NCI-H1092 treated with DMSO at 0.1 percent for 48 hours (cell line): ENCODE results near the gene CFAP97.
"Not testable (repeated sequence)": the region's sequence is repeated elsewhere in the genome, so short reads cannot be mapped to it uniquely, and the experiment has no call there.

Experiments
- DNase-seq: peaks from one replicate; lab custom pipeline; 2025; lab: John Stamatoyannopoulos, UW

CFAP97 gene

DNA sequence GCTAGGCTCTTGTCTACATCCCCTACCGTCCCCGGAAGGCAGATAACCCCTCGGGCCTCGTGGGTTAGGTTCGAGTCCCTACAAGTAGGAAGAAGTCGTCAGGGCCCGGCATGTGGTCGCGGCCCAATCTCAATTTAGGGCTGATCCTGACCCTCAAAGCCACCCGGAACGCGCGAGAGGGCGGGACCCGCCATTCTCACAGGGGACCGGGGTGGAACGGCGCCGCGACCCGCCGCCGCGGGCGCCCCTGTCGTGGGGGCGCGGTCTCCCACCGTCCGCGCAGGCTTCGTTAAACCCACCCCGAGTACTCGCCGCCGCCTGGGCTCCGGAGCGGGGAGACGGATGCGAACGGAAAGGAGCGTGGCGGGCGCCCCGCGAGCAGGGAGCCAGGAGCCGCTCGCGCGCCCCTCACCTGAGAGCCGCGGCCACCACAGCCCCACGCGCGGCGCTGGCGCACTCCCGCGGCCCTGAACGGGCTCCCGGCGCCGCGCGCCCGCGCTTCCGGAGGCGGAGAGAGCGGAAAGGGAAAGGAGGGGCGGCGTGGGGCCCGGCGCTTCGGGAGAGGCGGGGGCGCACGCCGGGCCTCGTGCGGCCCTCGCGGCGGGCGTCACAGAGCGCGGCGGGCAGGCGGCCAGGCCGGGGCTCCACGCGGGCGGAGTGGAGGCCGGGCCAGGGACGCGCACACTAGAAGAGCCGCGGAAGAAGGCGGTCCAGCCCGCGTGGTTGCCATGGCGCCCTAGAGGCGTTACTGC, at the start of gene CFAP97:
Gene CFAP97, minus strand, starts transcription at position 515 of the 752 bp plus-strand sequence. CDS start 12,804 bp downstream, outside the sequence.
- DNase-seq, result peak; percentile 87

GRCh38 chr4:185249105-185249504, 45.3 kb upstream of the CFAP97 start:
- DNase-seq, result no peak

GRCh38 chr4:185248393-185249039, 44.7 kb upstream of the CFAP97 start:
- DNase-seq, result no peak

DNA sequence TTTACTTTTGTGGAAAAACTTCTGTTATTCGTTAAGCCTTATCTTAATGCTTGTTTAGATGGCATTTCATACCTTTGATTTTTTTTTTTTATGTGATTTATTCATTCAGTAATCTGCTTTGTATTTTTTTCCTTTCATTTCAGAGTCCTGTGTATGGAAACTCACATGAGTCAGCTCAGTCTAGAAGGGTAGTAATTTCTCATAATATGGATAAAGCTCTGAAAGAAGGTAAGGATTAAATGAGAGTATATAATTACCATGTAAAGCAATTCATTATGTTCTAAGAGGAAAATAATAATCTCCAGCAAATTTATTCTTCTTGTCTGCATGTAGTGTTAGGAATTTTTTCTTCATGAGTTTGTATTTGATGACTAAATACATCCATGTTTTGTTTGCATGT, 43.4 kb upstream of the CFAP97 start:
- DNase-seq, result no peak

DNA sequence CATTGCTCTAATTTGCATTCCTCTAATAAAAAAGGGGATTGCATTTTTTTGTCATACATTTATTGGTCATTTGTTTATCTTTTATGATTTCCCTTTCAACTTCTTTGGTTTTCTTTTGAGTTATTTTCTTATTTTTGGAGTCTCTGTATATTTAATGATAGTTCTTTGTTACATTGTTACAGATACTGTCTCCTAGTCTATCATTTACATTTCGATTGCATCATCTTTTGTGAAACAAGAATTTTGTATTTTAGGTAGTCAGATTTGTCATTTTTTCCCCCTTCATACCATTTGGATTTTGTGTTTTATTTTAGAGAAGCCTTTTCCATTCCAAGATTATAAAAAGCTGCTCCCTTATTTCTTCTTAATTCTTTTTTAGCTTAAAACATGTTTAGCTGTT, 42.7 kb upstream of the CFAP97 start:
- no peak for DNase-seq

- DNase-seq, result no peak
Measured at GRCh38 chr4:185244763-185245162, 41.0 kb upstream of the CFAP97 start.

GRCh38 chr4:185243879-185244278, 40.1 kb upstream of the CFAP97 start:
- no peak for DNase-seq

- DNase-seq, result no peak
Measured at GRCh38 chr4:185242749-185243533, 39.1 kb upstream of the CFAP97 start.

DNA sequence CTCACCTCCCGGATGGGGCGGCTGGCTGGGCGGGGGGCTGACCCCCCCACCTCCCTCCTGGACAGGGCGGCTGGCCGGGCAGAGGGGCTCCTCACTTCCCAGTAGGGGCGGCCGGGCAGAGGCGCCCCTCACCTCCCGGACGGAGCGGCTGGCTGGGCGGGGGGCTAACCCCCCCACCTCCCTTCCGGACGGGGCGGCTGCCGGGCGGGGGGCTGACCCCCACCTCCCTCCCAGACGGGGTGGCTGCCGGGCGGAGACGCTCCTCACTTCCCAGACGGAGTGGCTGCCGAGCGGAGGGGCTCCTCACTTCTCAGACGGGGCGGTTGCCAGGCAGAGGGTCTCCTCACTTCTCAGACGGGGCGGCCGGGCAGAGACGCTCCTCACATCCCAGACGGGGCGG, 36.7 kb upstream of the CFAP97 start:
- not testable (repeated sequence) for DNase-seq

GRCh38 chr4:185238750-185239149, 35.0 kb upstream of the CFAP97 start:
- no peak for DNase-seq

DNA sequence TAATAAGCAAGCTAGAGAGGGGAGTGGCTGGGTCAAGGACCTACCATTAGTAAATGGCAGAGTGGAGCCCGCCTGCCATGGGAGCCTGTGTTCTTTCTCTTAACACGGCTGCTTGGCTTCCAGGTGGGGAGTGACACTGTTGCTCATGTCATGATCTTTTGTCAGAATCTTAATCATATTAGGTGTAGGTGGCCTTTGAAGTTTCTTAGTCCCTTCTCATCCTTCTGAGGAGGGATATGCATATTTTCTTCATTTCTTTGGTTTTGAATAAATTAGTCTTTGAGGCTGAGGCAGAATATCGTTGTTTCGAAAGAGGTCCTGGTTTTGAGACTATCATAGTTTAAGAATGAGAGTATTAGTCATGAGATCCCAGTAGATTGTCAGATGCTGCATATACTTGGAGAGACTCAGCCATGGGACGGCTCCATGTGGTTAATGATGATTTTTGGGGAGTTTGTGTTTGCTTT, 34.4 kb upstream of the CFAP97 start:
- DNase-seq, result no peak

DNA sequence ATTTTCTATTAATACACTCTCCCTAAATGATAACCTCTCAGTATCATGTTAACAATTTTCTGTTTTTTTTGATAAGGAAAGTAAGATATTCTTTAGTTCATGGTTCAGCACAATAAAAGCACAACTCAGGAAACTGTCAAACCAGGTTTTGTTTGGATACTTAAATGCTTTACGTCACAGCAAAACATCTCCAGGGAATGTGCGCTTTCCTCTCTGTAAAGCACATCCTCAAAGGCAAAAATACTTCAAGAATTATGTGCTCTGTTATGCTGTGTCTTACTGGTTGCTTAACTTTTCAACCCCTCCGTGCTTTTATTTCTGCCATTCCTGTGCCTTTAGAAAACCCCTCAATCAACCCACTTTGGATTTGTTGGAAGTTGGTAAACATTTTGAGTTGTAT, 33.4 kb upstream of the CFAP97 start:
- DNase-seq, result no peak

DNA sequence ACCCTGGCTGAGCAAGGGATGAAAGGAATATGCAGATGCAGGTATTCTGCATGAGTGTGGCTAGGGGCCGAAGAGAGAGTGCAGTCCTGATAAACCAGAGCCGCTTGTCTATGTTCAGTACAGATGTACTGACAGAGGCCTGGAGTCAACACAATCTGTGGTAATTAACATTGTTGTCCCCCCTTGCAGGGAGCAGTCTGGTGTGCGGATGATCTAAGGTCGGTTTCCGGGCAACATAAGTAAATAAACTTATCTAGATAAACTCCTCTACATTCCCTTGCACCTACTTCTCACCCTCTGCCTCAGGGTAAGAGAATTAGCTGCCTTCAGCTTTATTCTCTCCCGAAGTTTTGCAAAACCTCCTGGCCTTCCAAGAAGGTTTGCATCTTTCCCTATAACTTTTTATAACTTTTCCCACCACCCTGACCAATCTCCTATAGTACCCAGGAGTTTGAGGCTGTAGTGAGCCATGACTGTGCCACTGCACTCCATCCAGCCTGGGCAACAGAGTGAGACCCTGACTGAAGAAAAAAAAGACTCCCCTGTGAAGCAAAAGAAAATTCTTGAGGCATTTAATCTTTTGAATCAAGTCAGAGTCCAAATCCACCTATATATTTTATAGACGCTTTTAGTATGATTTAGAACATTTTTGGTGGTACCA, 32.2 kb upstream of the CFAP97 start:
- DNase-seq, result no peak

GRCh38 chr4:185235119-185235842, 31.5 kb upstream of the CFAP97 start:
- no peak for DNase-seq

GRCh38 chr4:185232370-185232769, 28.6 kb upstream of the CFAP97 start:
- no peak for DNase-seq

DNA sequence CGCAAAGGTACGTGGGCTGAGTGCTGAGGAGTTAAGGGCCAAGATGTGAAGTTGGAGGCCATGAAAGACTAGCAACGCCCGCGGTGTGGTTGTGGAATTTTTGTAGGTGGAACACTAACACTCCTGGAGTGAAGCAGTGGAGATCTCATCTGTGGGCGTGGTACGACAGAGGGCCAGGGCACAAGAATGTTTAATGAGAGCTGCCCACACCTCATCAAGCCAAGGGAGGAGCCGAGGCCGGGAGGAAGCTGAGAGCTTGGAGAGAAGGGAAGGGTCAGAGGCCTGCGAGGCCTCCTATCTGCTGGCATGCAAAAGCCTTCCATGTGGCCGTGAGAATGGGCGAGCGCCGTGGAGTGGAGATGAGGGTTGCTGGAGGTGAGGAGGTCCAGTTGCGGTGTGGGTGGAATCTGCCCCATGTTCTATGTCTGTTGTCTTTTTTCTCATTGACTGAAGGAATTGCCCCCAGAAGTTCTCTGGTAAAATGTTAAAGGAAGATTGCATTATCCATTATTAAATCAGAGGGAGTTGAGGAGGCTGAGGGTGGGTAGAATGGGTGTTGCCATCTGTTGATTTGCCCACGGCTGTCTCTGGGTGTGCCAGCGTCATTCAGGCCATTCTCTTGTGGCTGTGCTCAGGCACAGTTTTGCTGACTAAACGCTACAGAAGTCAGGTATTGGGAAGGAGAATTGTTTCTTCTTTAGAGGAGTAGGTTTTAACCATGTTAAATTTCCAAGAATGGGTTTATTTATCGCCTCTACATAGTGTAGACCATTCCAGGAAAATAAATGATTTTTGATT, 25.4 kb upstream of the CFAP97 start:
- no peak for DNase-seq

DNA sequence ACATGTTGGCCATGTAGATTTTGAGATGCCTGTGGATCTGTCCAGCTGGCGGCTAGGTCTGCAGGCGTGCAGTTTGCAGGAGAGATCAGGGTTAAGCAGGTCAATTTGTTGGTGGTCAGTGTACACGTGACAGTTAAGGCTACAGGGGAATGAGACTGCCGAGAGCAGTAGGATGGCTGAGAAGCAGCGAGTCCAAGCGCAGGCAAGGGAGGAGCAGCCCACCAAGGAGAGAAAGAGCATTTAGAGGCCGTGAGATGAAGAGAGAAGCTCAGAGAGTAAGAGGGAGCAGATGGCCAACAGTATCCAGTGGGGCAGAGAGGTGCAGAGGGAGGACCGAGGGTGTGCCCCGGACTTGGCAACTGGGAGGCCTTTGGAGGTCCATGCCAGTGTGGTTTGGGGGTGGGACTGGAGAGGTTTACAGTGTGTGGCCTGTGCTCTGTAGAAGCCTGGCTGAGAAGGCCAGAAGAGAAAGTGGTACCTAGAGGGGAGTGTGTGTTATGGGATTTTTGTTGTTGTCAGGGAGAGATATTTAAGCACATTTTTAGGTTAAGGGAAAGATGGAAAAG, 24.0 kb upstream of the CFAP97 start:
- DNase-seq, result no peak

GRCh38 chr4:185227131-185227551, 23.3 kb upstream of the CFAP97 start:
- DNase-seq, result peak; percentile 1

DNA sequence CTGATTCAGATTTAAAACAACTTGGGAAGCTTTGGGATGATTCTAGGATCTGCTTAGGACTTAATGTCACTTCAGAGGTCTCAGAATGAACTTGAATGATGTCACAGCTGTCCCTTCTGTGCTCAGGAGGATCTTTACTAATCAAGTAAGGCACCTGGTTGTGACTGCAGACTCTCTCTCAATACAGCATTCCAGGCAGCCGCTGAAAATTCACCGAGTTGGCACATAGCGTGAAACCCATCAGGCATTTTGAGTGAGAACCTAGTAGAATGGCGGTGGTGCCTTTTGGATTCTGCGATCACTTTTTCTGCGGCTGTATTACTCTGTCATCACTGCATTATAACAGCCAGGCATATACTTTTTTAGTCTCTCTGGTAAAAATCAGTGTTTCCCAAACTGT, 22.1 kb upstream of the CFAP97 start:
- no peak for DNase-seq

GRCh38 chr4:185224597-185224996, 20.8 kb upstream of the CFAP97 start:
- no peak for DNase-seq
